SK-N-SH (cell line): Measurements from ENCODE around the gene ZNF608.

Experiments
- ELF1 ChIP-seq: IDR thresholded peaks from 2 replicates; pipeline ENCODE4 v1.4.0; 2012
- RAD21 ChIP-seq: IDR thresholded peaks from 2 replicates; pipeline ENCODE4 v1.6.1; 2012; ENCODE audit warnings: mild to moderate bottlenecking, low read length
- RFX5 ChIP-seq: IDR thresholded peaks from 2 replicates; pipeline ENCODE4 v1.6.1; 2012; ENCODE audit warnings: mild to moderate bottlenecking, improper control_type of control experiment, low read length
- SMC3 ChIP-seq: IDR thresholded peaks from 2 replicates; pipeline ENCODE4 v1.6.1; 2012; ENCODE audit warnings: low read depth, low read length, improper control_type of control experiment
- YY1 ChIP-seq: IDR thresholded peaks from 2 replicates; pipeline ENCODE4 v1.4.0; 2012; ENCODE audit warnings: low read depth, mild to moderate bottlenecking
- TF ChIP-seq, protein P1 (sequence below): fragments of 200-600 bp; sonication (generic); IDR thresholded peaks from 2 replicates; pipeline ENCODE4 v1.6.1; 2017; ENCODE audit warnings: antibody characterized with exemption, mild to moderate bottlenecking, moderate library complexity

- no peak for TF ChIP-seq RAD21
- TF ChIP-seq YY1: no peak
- no peak for TF ChIP-seq SMC3
- TF ChIP-seq ELF1: no peak
- no peak for TF ChIP-seq RFX5
- TF ChIP-seq, protein P1, sequence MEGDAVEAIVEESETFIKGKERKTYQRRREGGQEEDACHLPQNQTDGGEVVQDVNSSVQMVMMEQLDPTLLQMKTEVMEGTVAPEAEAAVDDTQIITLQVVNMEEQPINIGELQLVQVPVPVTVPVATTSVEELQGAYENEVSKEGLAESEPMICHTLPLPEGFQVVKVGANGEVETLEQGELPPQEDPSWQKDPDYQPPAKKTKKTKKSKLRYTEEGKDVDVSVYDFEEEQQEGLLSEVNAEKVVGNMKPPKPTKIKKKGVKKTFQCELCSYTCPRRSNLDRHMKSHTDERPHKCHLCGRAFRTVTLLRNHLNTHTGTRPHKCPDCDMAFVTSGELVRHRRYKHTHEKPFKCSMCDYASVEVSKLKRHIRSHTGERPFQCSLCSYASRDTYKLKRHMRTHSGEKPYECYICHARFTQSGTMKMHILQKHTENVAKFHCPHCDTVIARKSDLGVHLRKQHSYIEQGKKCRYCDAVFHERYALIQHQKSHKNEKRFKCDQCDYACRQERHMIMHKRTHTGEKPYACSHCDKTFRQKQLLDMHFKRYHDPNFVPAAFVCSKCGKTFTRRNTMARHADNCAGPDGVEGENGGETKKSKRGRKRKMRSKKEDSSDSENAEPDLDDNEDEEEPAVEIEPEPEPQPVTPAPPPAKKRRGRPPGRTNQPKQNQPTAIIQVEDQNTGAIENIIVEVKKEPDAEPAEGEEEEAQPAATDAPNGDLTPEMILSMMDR: no peak
Measured at GRCh38 chr5:124698770-124699169, 47.7 kb downstream of the ZNF608 start.
